SK-N-SH (cell line): ENCODE measurements around the gene SIKE1. TPM values are rescaled to one million over a fixed set of nuclear protein-coding genes. Genes with fewer than 3 reads are reported as not detected.

ENCODE experiments used
- CTCF ChIA-PET: fragments of 300-600, 350-600 bp; formaldehyde crosslinking; extraction: SDS; loops from one replicate; lab custom pipeline; 2021; lab: Yijun Ruan, JAX
- POLR2A ChIA-PET: fragments of 350-600 bp; sonication (Branson Sonifier 250); formaldehyde crosslinking; extraction: SDS; loops from one replicate; lab custom pipeline; 2020; ENCODE audit warnings: antibody characterized with exemption, inconsistent platforms; lab: Yijun Ruan, JAX
- DNase-seq: peaks from one replicate; pipeline ENCODE4 v3.0.0; 2012
- H2AFZ ChIP-seq: fragments of 200-600 bp; sonication (generic); 2 replicates; pipeline ENCODE4 v1.8.1; 2016; ENCODE audit warnings: antibody characterized with exemption, mild to moderate bottlenecking, low read depth
- H3F3A ChIP-seq: fragments of 200-600 bp; sonication (generic); replicated peaks from 2 replicates; pipeline ENCODE3; 2016; ENCODE audit warnings: antibody characterized with exemption, mild to moderate bottlenecking; ENCODE audit not compliant: insufficient read depth
- H3K27ac ChIP-seq, 2 experiments: fragments of 200-500 bp in 1 of 2; fragments of 200-600 bp in 1 of 2; sonication (Bioruptor generic) in 1 of 2; sonication (generic), shearing (Covaris generic) in 1 of 2; 2 replicates each; pipeline versions ENCODE4 v1.5.1 to v1.6.1; 2014 to 2016; ENCODE audit warnings: low read depth in 2 of 2, inconsistent platforms in 1 of 2, low read length in 1 of 2, mild to moderate bottlenecking in 1 of 2, mixed read lengths in 1 of 2
- H3K27me3 ChIP-seq: fragments of 200-600 bp; sonication (generic), shearing (Covaris generic); 2 replicates; pipeline ENCODE4 v1.6.1; 2016; ENCODE audit warnings: mixed run types; ENCODE audit not compliant: insufficient read depth
- H3K36me3 ChIP-seq, 2 experiments: fragments of 200-500 bp in 1 of 2; fragments of 200-600 bp in 1 of 2; sonication (Bioruptor generic) in 1 of 2; sonication (generic) in 1 of 2; replicated peaks in 1 of 2; 2 replicates each; pipeline versions ENCODE3 to v1.5.1; 2014 to 2016; ENCODE audit warnings: low read length in 1 of 2, mild to moderate bottlenecking in 1 of 2; ENCODE audit not compliant: insufficient read depth in 2 of 2, control insufficient read depth in 1 of 2
- H3K4me1 ChIP-seq, 2 experiments: fragments of 200-500 bp in 1 of 2; fragments of 200-600 bp in 1 of 2; sonication (Bioruptor generic) in 1 of 2; sonication (generic), shearing (Covaris generic) in 1 of 2; 2 replicates each; pipeline versions ENCODE4 v1.5.1 to v1.6.1; 2014 to 2016; ENCODE audit warnings: low read depth in 1 of 2, low read length in 1 of 2, mixed run types in 1 of 2; ENCODE audit not compliant: insufficient read depth in 2 of 2, control insufficient read depth in 1 of 2
- H3K4me2 ChIP-seq: fragments of 200-600 bp; sonication (generic), shearing (Covaris generic); 2 replicates; pipeline ENCODE4 v1.6.1; 2017; ENCODE audit warnings: mixed run types
- H3K4me3 ChIP-seq, 2 experiments: fragments of 200-500 bp in 1 of 2; fragments of 200-600 bp in 1 of 2; sonication (Bioruptor generic) in 1 of 2; sonication (generic), shearing (Covaris generic) in 1 of 2; 2 replicates each; pipeline versions ENCODE4 v1.5.1 to v1.8.1; 2014 to 2016; ENCODE audit warnings: low read depth in 2 of 2, inconsistent platforms in 1 of 2, low read length in 1 of 2, mild to moderate bottlenecking in 1 of 2, mixed read lengths in 1 of 2, moderate library complexity in 1 of 2
- H3K79me2 ChIP-seq: fragments of 200-600 bp; sonication (generic); 2 replicates; pipeline ENCODE4 v1.8.1; 2017; ENCODE audit warnings: mild to moderate bottlenecking; ENCODE audit not compliant: insufficient read depth
- H3K9ac ChIP-seq: fragments of 200-600 bp; sonication (generic); 2 replicates; pipeline ENCODE4 v1.6.1; 2017; ENCODE audit warnings: mixed run types
- H3K9me2 ChIP-seq: fragments of 200-600 bp; sonication (generic); 2 replicates; pipeline ENCODE4 v1.6.1; 2017; ENCODE audit warnings: mixed run types
- H3K9me3 ChIP-seq: fragments of 200-600 bp; sonication (generic); 2 replicates; pipeline ENCODE4 v1.6.1; 2017; ENCODE audit warnings: mixed run types, mild to moderate bottlenecking, moderate library complexity
- H4K20me1 ChIP-seq: fragments of 200-600 bp; sonication (generic); 2 replicates; pipeline ENCODE4 v1.6.1; 2017; ENCODE audit warnings: mild to moderate bottlenecking, mixed run types; ENCODE audit not compliant: insufficient read depth
- FOXJ3 ChIP-seq: sonication (generic); formaldehyde crosslinking; IDR thresholded peaks from 2 replicates; pipeline ENCODE4 v1.5.1; 2020; ENCODE audit warnings: mild to moderate bottlenecking, missing genetic modification reagents
- FOXM1 ChIP-seq: IDR thresholded peaks from 2 replicates; pipeline ENCODE4 v1.4.0; 2012; ENCODE audit warnings: low read depth, mild to moderate bottlenecking
- GABPA ChIP-seq: IDR thresholded peaks from 2 replicates; pipeline ENCODE4 v1.4.0; 2012; ENCODE audit warnings: low read depth, mild to moderate bottlenecking
- GATA2 ChIP-seq: sonication (generic); formaldehyde crosslinking; IDR thresholded peaks from 2 replicates; pipeline ENCODE4 v1.5.0; 2020; ENCODE audit warnings: mild to moderate bottlenecking, missing genetic modification reagents
- NFIC ChIP-seq: IDR thresholded peaks from 2 replicates; pipeline ENCODE4 v1.4.0; 2012; ENCODE audit warnings: borderline replicate concordance
- NRF1 ChIP-seq: IDR thresholded peaks from 2 replicates; pipeline ENCODE4 v1.6.1; 2012; ENCODE audit warnings: low read depth, mild to moderate bottlenecking, low read length
- RAD21 ChIP-seq: IDR thresholded peaks from 2 replicates; pipeline ENCODE4 v1.6.1; 2012; ENCODE audit warnings: mild to moderate bottlenecking, low read length
- RXRA ChIP-seq: IDR thresholded peaks from 2 replicates; pipeline ENCODE4 v1.4.0; 2012; ENCODE audit warnings: low read depth, mild to moderate bottlenecking, borderline replicate concordance
- SIN3A ChIP-seq: IDR thresholded peaks from 2 replicates; pipeline ENCODE4 v1.6.1; 2012; ENCODE audit warnings: low read depth, mild to moderate bottlenecking, low read length, moderate library complexity, borderline replicate concordance
- SMC3 ChIP-seq: IDR thresholded peaks from 2 replicates; pipeline ENCODE4 v1.6.1; 2012; ENCODE audit warnings: low read depth, low read length, improper control_type of control experiment
- TCF12 ChIP-seq: IDR thresholded peaks from 2 replicates; pipeline ENCODE4 v1.4.0; 2012
- TEAD4 ChIP-seq: IDR thresholded peaks from 2 replicates; pipeline ENCODE4 v1.4.0; 2012; ENCODE audit warnings: mild to moderate bottlenecking, borderline replicate concordance; ENCODE audit not compliant: insufficient read depth
- YY1 ChIP-seq: IDR thresholded peaks from 2 replicates; pipeline ENCODE4 v1.4.0; 2012; ENCODE audit warnings: low read depth, mild to moderate bottlenecking
- WGBS: methylation state at CpG from one replicate; pipeline ENCODE4 v1.1.6; 2017; ENCODE audit warnings: low lambda C conversion rate; 5-methylcytosine and 5-hydroxymethylcytosine counted together
- polyA plus RNA-seq, 3 experiments: library from polyadenylated mRNA; depleted of rRNA; stranded (reverse); fragments of >200 nt; gene quantifications; 2 replicates each; pipeline ENCODE4 v1.2.3, GENCODE V29; 2012
- TF ChIP-seq, protein P1 (sequence below): IDR thresholded peaks from 2 replicates; pipeline ENCODE4 v1.4.0; 2012; ENCODE audit warnings: low read depth, borderline replicate concordance
- TF ChIP-seq, protein P2 (sequence below): IDR thresholded peaks from 2 replicates; pipeline ENCODE4; 2012
- TF ChIP-seq, protein P3 (sequence below): fragments of 200-600 bp; sonication (generic); IDR thresholded peaks from 2 replicates; pipeline ENCODE4 v1.6.1; 2017; ENCODE audit warnings: antibody characterized with exemption, mild to moderate bottlenecking, moderate library complexity
- TF ChIP-seq, protein P4 (sequence below): IDR thresholded peaks from 2 replicates; pipeline ENCODE4 v1.4.0; 2012; ENCODE audit warnings: low read depth
- TF ChIP-seq, protein P5 (sequence below): IDR thresholded peaks from 2 replicates; pipeline ENCODE4 v1.6.1; 2012; ENCODE audit warnings: mild to moderate bottlenecking, low read depth, low read length, moderate library complexity
- TF ChIP-seq, protein P6 (sequence below): fragments of 150-350 bp; IDR thresholded peaks from 2 replicates; pipeline ENCODE4 v1.6.1; 2017; ENCODE audit warnings: antibody characterized with exemption, low read length, low read depth, borderline replicate concordance

SIKE1 gene
- polyA plus RNA-seq, 1 of the 3 experiments (the other 2 are of a cell fraction): 41.1 TPM

DNA sequence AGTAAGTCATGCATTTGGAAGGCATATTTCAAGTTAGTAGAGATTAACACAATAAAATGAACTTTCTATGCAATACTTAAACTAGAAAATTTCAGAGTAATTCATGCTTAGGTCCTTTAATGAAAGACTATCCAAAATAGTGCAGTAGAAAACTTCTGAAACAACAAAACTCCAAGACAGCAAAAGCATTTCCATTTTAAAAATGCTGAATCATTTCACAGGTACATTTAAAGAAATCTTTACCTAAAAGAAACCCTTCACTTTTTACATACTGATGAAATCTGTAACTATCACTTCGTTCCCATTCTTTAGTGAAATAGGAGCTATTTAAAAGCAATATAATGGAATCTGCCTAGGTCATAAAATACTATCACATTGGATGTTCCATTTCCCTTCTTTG, 40.2 kb downstream of the SIKE1 start:
- no peak overlapping the region for H2AFZ ChIP-seq
- no peak overlapping the region for H3K9ac ChIP-seq
- peaks cover 75 to 85% of the 10 kb centered on the region in 2 experiments for H3K36me3 ChIP-seq
- peaks cover 94% of the 10 kb centered on the region for H3K79me2 ChIP-seq
- no peak overlapping the region for H3K27ac ChIP-seq
- ChIA-PET POLR2A (no interaction called here), CTCF (no interaction called here)
- H4K20me1 ChIP-seq: peaks cover 73% of the 10 kb centered on the region
- WGBS: 96% methylated on average over 1 of the region's 1 CpG
- H3K4me2 ChIP-seq: no peak overlapping the region
- no peak for DNase-seq
- H3K4me3 ChIP-seq: no peak overlapping the region
- TF ChIP-seq FOXJ3 (CRISPR knock-in tag) (no peak), YY1 (no peak), NRF1 (no peak), SMC3 (no peak), GATA2 (no peak), NFIC (no peak), RXRA (no peak), FOXM1 (no peak), GABPA (no peak), RAD21 (no peak), TCF12 (no peak), SIN3A (no peak), TEAD4 (no peak)
- TF ChIP-seq, protein P1, sequence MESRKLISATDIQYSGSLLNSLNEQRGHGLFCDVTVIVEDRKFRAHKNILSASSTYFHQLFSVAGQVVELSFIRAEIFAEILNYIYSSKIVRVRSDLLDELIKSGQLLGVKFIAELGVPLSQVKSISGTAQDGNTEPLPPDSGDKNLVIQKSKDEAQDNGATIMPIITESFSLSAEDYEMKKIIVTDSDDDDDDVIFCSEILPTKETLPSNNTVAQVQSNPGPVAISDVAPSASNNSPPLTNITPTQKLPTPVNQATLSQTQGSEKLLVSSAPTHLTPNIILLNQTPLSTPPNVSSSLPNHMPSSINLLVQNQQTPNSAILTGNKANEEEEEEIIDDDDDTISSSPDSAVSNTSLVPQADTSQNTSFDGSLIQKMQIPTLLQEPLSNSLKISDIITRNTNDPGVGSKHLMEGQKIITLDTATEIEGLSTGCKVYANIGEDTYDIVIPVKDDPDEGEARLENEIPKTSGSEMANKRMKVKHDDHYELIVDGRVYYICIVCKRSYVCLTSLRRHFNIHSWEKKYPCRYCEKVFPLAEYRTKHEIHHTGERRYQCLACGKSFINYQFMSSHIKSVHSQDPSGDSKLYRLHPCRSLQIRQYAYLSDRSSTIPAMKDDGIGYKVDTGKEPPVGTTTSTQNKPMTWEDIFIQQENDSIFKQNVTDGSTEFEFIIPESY: no peak
- TF ChIP-seq, protein P2, sequence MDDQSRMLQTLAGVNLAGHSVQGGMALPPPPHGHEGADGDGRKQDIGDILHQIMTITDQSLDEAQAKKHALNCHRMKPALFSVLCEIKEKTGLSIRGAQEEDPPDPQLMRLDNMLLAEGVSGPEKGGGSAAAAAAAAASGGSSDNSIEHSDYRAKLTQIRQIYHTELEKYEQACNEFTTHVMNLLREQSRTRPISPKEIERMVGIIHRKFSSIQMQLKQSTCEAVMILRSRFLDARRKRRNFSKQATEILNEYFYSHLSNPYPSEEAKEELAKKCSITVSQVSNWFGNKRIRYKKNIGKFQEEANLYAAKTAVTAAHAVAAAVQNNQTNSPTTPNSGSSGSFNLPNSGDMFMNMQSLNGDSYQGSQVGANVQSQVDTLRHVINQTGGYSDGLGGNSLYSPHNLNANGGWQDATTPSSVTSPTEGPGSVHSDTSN: no peak
- TF ChIP-seq, protein P3, sequence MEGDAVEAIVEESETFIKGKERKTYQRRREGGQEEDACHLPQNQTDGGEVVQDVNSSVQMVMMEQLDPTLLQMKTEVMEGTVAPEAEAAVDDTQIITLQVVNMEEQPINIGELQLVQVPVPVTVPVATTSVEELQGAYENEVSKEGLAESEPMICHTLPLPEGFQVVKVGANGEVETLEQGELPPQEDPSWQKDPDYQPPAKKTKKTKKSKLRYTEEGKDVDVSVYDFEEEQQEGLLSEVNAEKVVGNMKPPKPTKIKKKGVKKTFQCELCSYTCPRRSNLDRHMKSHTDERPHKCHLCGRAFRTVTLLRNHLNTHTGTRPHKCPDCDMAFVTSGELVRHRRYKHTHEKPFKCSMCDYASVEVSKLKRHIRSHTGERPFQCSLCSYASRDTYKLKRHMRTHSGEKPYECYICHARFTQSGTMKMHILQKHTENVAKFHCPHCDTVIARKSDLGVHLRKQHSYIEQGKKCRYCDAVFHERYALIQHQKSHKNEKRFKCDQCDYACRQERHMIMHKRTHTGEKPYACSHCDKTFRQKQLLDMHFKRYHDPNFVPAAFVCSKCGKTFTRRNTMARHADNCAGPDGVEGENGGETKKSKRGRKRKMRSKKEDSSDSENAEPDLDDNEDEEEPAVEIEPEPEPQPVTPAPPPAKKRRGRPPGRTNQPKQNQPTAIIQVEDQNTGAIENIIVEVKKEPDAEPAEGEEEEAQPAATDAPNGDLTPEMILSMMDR: no peak
- TF ChIP-seq, protein P4, sequence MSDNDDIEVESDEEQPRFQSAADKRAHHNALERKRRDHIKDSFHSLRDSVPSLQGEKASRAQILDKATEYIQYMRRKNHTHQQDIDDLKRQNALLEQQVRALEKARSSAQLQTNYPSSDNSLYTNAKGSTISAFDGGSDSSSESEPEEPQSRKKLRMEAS: no peak
- TF ChIP-seq, protein P5, sequence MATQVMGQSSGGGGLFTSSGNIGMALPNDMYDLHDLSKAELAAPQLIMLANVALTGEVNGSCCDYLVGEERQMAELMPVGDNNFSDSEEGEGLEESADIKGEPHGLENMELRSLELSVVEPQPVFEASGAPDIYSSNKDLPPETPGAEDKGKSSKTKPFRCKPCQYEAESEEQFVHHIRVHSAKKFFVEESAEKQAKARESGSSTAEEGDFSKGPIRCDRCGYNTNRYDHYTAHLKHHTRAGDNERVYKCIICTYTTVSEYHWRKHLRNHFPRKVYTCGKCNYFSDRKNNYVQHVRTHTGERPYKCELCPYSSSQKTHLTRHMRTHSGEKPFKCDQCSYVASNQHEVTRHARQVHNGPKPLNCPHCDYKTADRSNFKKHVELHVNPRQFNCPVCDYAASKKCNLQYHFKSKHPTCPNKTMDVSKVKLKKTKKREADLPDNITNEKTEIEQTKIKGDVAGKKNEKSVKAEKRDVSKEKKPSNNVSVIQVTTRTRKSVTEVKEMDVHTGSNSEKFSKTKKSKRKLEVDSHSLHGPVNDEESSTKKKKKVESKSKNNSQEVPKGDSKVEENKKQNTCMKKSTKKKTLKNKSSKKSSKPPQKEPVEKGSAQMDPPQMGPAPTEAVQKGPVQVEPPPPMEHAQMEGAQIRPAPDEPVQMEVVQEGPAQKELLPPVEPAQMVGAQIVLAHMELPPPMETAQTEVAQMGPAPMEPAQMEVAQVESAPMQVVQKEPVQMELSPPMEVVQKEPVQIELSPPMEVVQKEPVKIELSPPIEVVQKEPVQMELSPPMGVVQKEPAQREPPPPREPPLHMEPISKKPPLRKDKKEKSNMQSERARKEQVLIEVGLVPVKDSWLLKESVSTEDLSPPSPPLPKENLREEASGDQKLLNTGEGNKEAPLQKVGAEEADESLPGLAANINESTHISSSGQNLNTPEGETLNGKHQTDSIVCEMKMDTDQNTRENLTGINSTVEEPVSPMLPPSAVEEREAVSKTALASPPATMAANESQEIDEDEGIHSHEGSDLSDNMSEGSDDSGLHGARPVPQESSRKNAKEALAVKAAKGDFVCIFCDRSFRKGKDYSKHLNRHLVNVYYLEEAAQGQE: no peak
- TF ChIP-seq, protein P6, sequence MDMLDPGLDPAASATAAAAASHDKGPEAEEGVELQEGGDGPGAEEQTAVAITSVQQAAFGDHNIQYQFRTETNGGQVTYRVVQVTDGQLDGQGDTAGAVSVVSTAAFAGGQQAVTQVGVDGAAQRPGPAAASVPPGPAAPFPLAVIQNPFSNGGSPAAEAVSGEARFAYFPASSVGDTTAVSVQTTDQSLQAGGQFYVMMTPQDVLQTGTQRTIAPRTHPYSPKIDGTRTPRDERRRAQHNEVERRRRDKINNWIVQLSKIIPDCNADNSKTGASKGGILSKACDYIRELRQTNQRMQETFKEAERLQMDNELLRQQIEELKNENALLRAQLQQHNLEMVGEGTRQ: no peak
- TF ChIP-seq, all 33 proteins: peak for 0
- H3F3A ChIP-seq: peaks cover 4% of the 10 kb centered on the region
- no peaks in the 10 kb centered on the region for H3K9me3 ChIP-seq
- H3K9me2 ChIP-seq: no peaks in the 10 kb centered on the region
- H3K4me1 ChIP-seq: no peaks in the 10 kb centered on the region
- no peaks in the 10 kb centered on the region for H3K27me3 ChIP-seq
